WTC11 (cell line): ENCODE results near the gene CIDEB.

ENCODE experiments used
- ATF6 ChIP-seq: sonication (generic); formaldehyde crosslinking; IDR thresholded peaks from 2 replicates; pipeline ENCODE4 v1.8.1; 2023; ENCODE audit warnings: mild to moderate bottlenecking, missing genetic modification reagents
- CTCF ChIP-seq: fragments of 200-600 bp; IDR thresholded peaks from 2 replicates; pipeline ENCODE4 v1.8.0; 2022; ENCODE audit warnings: antibody characterized with exemption
- ELF4 ChIP-seq: sonication (generic); formaldehyde crosslinking; IDR thresholded peaks from 2 replicates; pipeline ENCODE4 v1.8.1; 2022; ENCODE audit warnings: low read depth, mild to moderate bottlenecking, moderate library complexity, missing genetic modification reagents
- MAX ChIP-seq: sonication (generic); formaldehyde crosslinking; IDR thresholded peaks from 2 replicates; pipeline ENCODE4 v1.8.0; 2022; ENCODE audit warnings: mild to moderate bottlenecking, missing genetic modification reagents
- MXD4 ChIP-seq: fragments of 250-450 bp; sonication (Bioruptor Pico); IDR thresholded peaks from 2 replicates; pipeline ENCODE4 v1.8.0; 2021; ENCODE audit warnings: mild to moderate bottlenecking, moderate library complexity, borderline replicate concordance
- NFYB ChIP-seq: sonication (generic); formaldehyde crosslinking; conservative IDR thresholded peaks from 2 replicates; pipeline ENCODE4 v1.8.0; 2022; ENCODE audit warnings: low read depth, missing genetic modification reagents

GRCh38 chr14:24279301-24280186, 28.2 kb downstream of the CIDEB start:
- TF ChIP-seq CTCF (no peak), MXD4 (no peak), ELF4 (CRISPR knock-in tag) (no peak), NFYB (CRISPR knock-in tag) (no peak), ATF6 (CRISPR knock-in tag) (no peak), MAX (CRISPR knock-in tag) (no peak)
